ENCODE results near the gene SMC4.
A peak's percentile ranks its signal among the peaks of the same experiment; 100 is the strongest.

The SMC4 gene

GRCh38 chr3:160373655-160374054, 25.8 kb upstream of the SMC4 start:
- H3K27ac ChIP-seq (ENCODE audit: low read depth, low read length): no peak overlapping the region
- H3K4ac ChIP-seq (ENCODE audit: low read depth, low read length): no peak overlapping the region
- H3K18ac ChIP-seq (ENCODE audit: low read length): no peak overlapping the region
- no peaks in the 10 kb centered on the region for H3K9me3 ChIP-seq (ENCODE audit: insufficient read depth, low read depth, low read length)
- H2AFZ ChIP-seq (ENCODE audit: insufficient read depth, low read length, poor library complexity): no peak overlapping the region
- no peaks in the 10 kb centered on the region for H3K4me1 ChIP-seq (ENCODE audit: control insufficient read depth in 1 of 2, insufficient read depth in 2 of 2, low read length in 2 of 2)
- no peak overlapping the region for H3K9ac ChIP-seq (ENCODE audit: low read length)
- no peak overlapping the region for H2BK120ac ChIP-seq (ENCODE audit: insufficient read depth, low read length, poor library complexity)
- no peak overlapping the region for H3K23ac ChIP-seq (ENCODE audit: low read length)
- peaks cover 2% of the 10 kb centered on the region in 2 experiments for H3K36me3 ChIP-seq (ENCODE audit: control insufficient read depth in 1 of 2, insufficient read depth in 2 of 2, low read length in 2 of 2)
- H4K12ac ChIP-seq (ENCODE audit: low read depth, low read length): no peak overlapping the region
- H4K91ac ChIP-seq (ENCODE audit: low read depth, low read length): no peak overlapping the region
- no peaks in the 10 kb centered on the region for H3K79me2 ChIP-seq (ENCODE audit: control insufficient read depth, insufficient read depth, low read length, poor library complexity)
- no peak overlapping the region for H2AK5ac ChIP-seq (ENCODE audit: low read length)
- no peak overlapping the region for H3K4me3 ChIP-seq (ENCODE audit: low read depth, low read length)
- H3K79me1 ChIP-seq (ENCODE audit: low read length): no peaks in the 10 kb centered on the region
- H4K8ac ChIP-seq (ENCODE audit: low read depth, low read length): no peak overlapping the region
- H2BK12ac ChIP-seq (ENCODE audit: low read length): no peak overlapping the region
- no peak overlapping the region for H3K4me2 ChIP-seq (ENCODE audit: low read length)
- no peak overlapping the region for H2BK5ac ChIP-seq (ENCODE audit: low read depth, low read length, poor library complexity)
- H3K27me3 ChIP-seq (ENCODE audit: insufficient read depth, low read length): no peaks in the 10 kb centered on the region
- H3K14ac ChIP-seq (ENCODE audit: low read length): no peak overlapping the region
- no peak for DNase-seq
- WGBS (ENCODE audit: extremely low coverage, insufficient coverage, insufficient read length): no CpG with 5 or more reads among the region's 2 CpGs

DNA sequence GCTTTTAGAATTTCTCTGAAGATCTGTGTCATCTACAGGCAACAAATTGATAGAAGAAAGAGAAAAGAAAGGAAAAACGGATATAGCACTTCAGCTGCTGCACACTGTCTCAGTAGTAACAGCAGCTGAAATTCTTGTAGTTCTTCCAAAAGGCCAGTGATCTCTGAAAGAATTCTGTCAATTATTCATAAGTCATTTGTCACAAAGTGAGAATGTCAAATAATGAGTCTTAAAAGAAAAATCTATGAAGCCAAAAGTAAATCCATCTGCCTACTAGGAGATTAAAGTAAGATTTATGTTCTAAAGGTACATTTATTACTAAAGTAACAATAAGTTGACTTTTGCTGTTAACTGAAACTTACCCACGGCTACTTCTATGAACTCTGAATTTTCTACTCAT, 25.0 kb upstream of the SMC4 start:
- Histone ChIP-seq H4K8ac (ENCODE audit: low read depth, low read length) (no peak overlapping the region), H3K23ac (ENCODE audit: low read length) (no peak overlapping the region), H4K91ac (ENCODE audit: low read depth, low read length) (no peak overlapping the region), H3K27me3 (ENCODE audit: insufficient read depth, low read length) (no peaks in the 10 kb centered on the region), H3K14ac (ENCODE audit: low read length) (no peak overlapping the region), H3K36me3 (ENCODE audit: control insufficient read depth in 1 of 2, insufficient read depth in 2 of 2, low read length in 2 of 2) (peaks cover 2% of the 10 kb centered on the region in 2 experiments), H3K27ac (ENCODE audit: low read depth, low read length) (no peak overlapping the region), H4K12ac (ENCODE audit: low read depth, low read length) (no peak overlapping the region), H3K4me1 (ENCODE audit: control insufficient read depth in 1 of 2, insufficient read depth in 2 of 2, low read length in 2 of 2) (no peaks in the 10 kb centered on the region), H3K18ac (ENCODE audit: low read length) (no peak overlapping the region), H2BK12ac (ENCODE audit: low read length) (no peak overlapping the region), H2AFZ (ENCODE audit: insufficient read depth, low read length, poor library complexity) (no peak overlapping the region), H3K9ac (ENCODE audit: low read length) (no peak overlapping the region), H3K4me3 (ENCODE audit: low read depth, low read length) (no peak overlapping the region), H2AK5ac (ENCODE audit: low read length) (no peak overlapping the region), H3K4me2 (ENCODE audit: low read length) (no peak overlapping the region), H2BK120ac (ENCODE audit: insufficient read depth, low read length, poor library complexity) (no peak overlapping the region), H3K4ac (ENCODE audit: low read depth, low read length) (no peak overlapping the region), H3K9me3 (ENCODE audit: insufficient read depth, low read depth, low read length) (no peaks in the 10 kb centered on the region), H2BK5ac (ENCODE audit: low read depth, low read length, poor library complexity) (no peak overlapping the region), H3K79me2 (ENCODE audit: control insufficient read depth, insufficient read depth, low read length, poor library complexity) (no peaks in the 10 kb centered on the region), H3K79me1 (ENCODE audit: low read length) (no peaks in the 10 kb centered on the region)
- WGBS (ENCODE audit: extremely low coverage, insufficient coverage, insufficient read length): no CpG with 5 or more reads among the region's 2 CpGs
- DNase-seq: peak in 1 of 2 donors; percentile 34

- no peak overlapping the region for H2AFZ ChIP-seq (ENCODE audit: insufficient read depth, low read length, poor library complexity)
- no CpG with 5 or more reads among the region's 1 CpG for WGBS (ENCODE audit: extremely low coverage, insufficient coverage, insufficient read length)
- no peak overlapping the region for H3K27ac ChIP-seq (ENCODE audit: low read depth, low read length)
- H2BK12ac ChIP-seq (ENCODE audit: low read length): no peak overlapping the region
- H3K9me3 ChIP-seq (ENCODE audit: insufficient read depth, low read depth, low read length): no peaks in the 10 kb centered on the region
- no peaks in the 10 kb centered on the region for H3K79me1 ChIP-seq (ENCODE audit: low read length)
- H3K36me3 ChIP-seq (ENCODE audit: control insufficient read depth in 1 of 2, insufficient read depth in 2 of 2, low read length in 2 of 2): peaks cover 2% of the 10 kb centered on the region in 2 experiments
- H3K18ac ChIP-seq (ENCODE audit: low read length): no peak overlapping the region
- no peaks in the 10 kb centered on the region for H3K27me3 ChIP-seq (ENCODE audit: insufficient read depth, low read length)
- no peak overlapping the region for H4K91ac ChIP-seq (ENCODE audit: low read depth, low read length)
- no peaks in the 10 kb centered on the region for H3K79me2 ChIP-seq (ENCODE audit: control insufficient read depth, insufficient read depth, low read length, poor library complexity)
- no peak overlapping the region for H4K8ac ChIP-seq (ENCODE audit: low read depth, low read length)
- H3K4me2 ChIP-seq (ENCODE audit: low read length): no peak overlapping the region
- no peak overlapping the region for H3K4ac ChIP-seq (ENCODE audit: low read depth, low read length)
- peaks cover under 1% of the 10 kb centered on the region in 2 experiments for H3K4me1 ChIP-seq (ENCODE audit: control insufficient read depth in 1 of 2, insufficient read depth in 2 of 2, low read length in 2 of 2)
- no peak for DNase-seq
- H2AK5ac ChIP-seq (ENCODE audit: low read length): no peak overlapping the region
- H2BK120ac ChIP-seq (ENCODE audit: insufficient read depth, low read length, poor library complexity): no peak overlapping the region
- no peak overlapping the region for H4K12ac ChIP-seq (ENCODE audit: low read depth, low read length)
- no peak overlapping the region for H3K9ac ChIP-seq (ENCODE audit: low read length)
- H3K4me3 ChIP-seq (ENCODE audit: low read depth, low read length): no peak overlapping the region
- H3K14ac ChIP-seq (ENCODE audit: low read length): no peak overlapping the region
- no peak overlapping the region for H3K23ac ChIP-seq (ENCODE audit: low read length)
- no peak overlapping the region for H2BK5ac ChIP-seq (ENCODE audit: low read depth, low read length, poor library complexity)
These were observed 24.5 kb upstream of the SMC4 start for GRCh38 chr3:160374925-160375324.

- no peaks in the 10 kb centered on the region for H3K27me3 ChIP-seq (ENCODE audit: insufficient read depth, low read length)
- no peak overlapping the region for H3K9ac ChIP-seq (ENCODE audit: low read length)
- no peak overlapping the region for H2BK12ac ChIP-seq (ENCODE audit: low read length)
- no CpG with 5 or more reads among the region's 2 CpGs for WGBS (ENCODE audit: extremely low coverage, insufficient coverage, insufficient read length)
- no peak overlapping the region for H2AFZ ChIP-seq (ENCODE audit: insufficient read depth, low read length, poor library complexity)
- no peaks in the 10 kb centered on the region for H3K79me2 ChIP-seq (ENCODE audit: control insufficient read depth, insufficient read depth, low read length, poor library complexity)
- H3K4me1 ChIP-seq (ENCODE audit: control insufficient read depth in 1 of 2, insufficient read depth in 2 of 2, low read length in 2 of 2): peaks cover 5% of the 10 kb centered on the region in 2 experiments
- no peak overlapping the region for H4K91ac ChIP-seq (ENCODE audit: low read depth, low read length)
- no peak overlapping the region for H3K27ac ChIP-seq (ENCODE audit: low read depth, low read length)
- H3K9me3 ChIP-seq (ENCODE audit: insufficient read depth, low read depth, low read length): no peaks in the 10 kb centered on the region
- H3K4ac ChIP-seq (ENCODE audit: low read depth, low read length): no peak overlapping the region
- H4K12ac ChIP-seq (ENCODE audit: low read depth, low read length): no peak overlapping the region
- H3K14ac ChIP-seq (ENCODE audit: low read length): no peak overlapping the region
- peaks cover 2% of the 10 kb centered on the region for H3K79me1 ChIP-seq (ENCODE audit: low read length)
- no peak overlapping the region for H3K23ac ChIP-seq (ENCODE audit: low read length)
- no peak overlapping the region for H3K4me3 ChIP-seq (ENCODE audit: low read depth, low read length)
- H3K18ac ChIP-seq (ENCODE audit: low read length): no peak overlapping the region
- no peak for DNase-seq
- H3K4me2 ChIP-seq (ENCODE audit: low read length): no peak overlapping the region
- no peak overlapping the region for H2BK120ac ChIP-seq (ENCODE audit: insufficient read depth, low read length, poor library complexity)
- H2AK5ac ChIP-seq (ENCODE audit: low read length): no peak overlapping the region
- H3K36me3 ChIP-seq (ENCODE audit: control insufficient read depth in 1 of 2, insufficient read depth in 2 of 2, low read length in 2 of 2): peaks cover 2% of the 10 kb centered on the region in 2 experiments
- H2BK5ac ChIP-seq (ENCODE audit: low read depth, low read length, poor library complexity): no peak overlapping the region
- no peak overlapping the region for H4K8ac ChIP-seq (ENCODE audit: low read depth, low read length)
These were observed 22.8 kb upstream of the SMC4 start for GRCh38 chr3:160376681-160377080.
